Adrenal gland (tissue), 12 donors: ENCODE measurements around the gene MDFI. TPM values are rescaled to one million over a fixed set of nuclear protein-coding genes. Genes with fewer than 3 reads are reported as not detected.
A peak's percentile ranks its signal among the peaks of the same experiment; 100 is the strongest.

Source experiments
- DNase-seq, 7 donors: peaks; one replicate each; pipeline ENCODE4 v3.0.0-alpha.2; 2019 to 2020
- H3K27ac ChIP-seq, 5 donors: fragments of 200-600 bp; sonication (generic) in 4 of 5; 1 replicate in 3 of 5; 2 replicates in 2 of 5; pipeline versions ENCODE4 v1.5.1 to v1.8.0; 2016 to 2020; ENCODE audit warnings: mild to moderate bottlenecking in 1 of 5
- H3K27me3 ChIP-seq: fragments of 200-600 bp; 2 replicates; pipeline ENCODE4 v1.8.0; 2021
- H3K36me3 ChIP-seq, 2 donors: fragments of 200-600 bp; replicated peaks in 1 of 2; 1 replicate in 1 of 2; 2 replicates in 1 of 2; pipeline versions ENCODE4 v1.5.1 to v1.8.0; 2018 to 2022
- H3K4me1 ChIP-seq, 2 donors: fragments of 200-600 bp; replicated peaks in 1 of 2; 1 replicate in 1 of 2; 2 replicates in 1 of 2; pipeline versions ENCODE4 v1.5.1 to v1.8.0; 2018 to 2021
- H3K4me3 ChIP-seq, 4 donors: fragments of 200-600 bp; sonication (generic) in 3 of 4; one replicate each; pipeline ENCODE4 v1.5.1; 2016 to 2018
- H3K9me3 ChIP-seq, 3 donors: fragments of 200-600 bp; sonication (generic) in 1 of 3; replicated peaks in 1 of 3; 1 replicate in 2 of 3; 2 replicates in 1 of 3; pipeline versions ENCODE4 v1.5.1 to v1.8.0; 2016 to 2021
- CTCF ChIP-seq, 6 experiments: fragments of 450-650 bp in 4 of 6; fragments of 200-600 bp in 2 of 6; sonication (generic) in 1 of 6; IDR thresholded peaks; 1 replicate in 5 of 6; 2 replicates in 1 of 6; pipeline versions ENCODE4 v1.5.1 to v1.8.0; 2016 to 2021; ENCODE audit warnings: antibody characterized with exemption in 6 of 6, mild to moderate bottlenecking in 2 of 6, moderate library complexity in 1 of 6
- POLR2A ChIP-seq, 2 donors: fragments of 450-650 bp; IDR thresholded peaks; one replicate each; pipeline ENCODE4 v1.6.1; 2017; ENCODE audit warnings: antibody characterized with exemption in 2 of 2, mild to moderate bottlenecking in 2 of 2, moderate library complexity in 1 of 2
- WGBS, 4 donors: extraction: QIAGEN DNeasy Blood & Tissue Kit in 2 of 4; methylation state at CpG; one replicate each; pipeline versions ENCODE4 v1.1.5 to v1.1.7; 2013 to 2017; 5-methylcytosine and 5-hydroxymethylcytosine counted together
- intact Hi-C, 2 donors: fragments of 100-400 bp; cut with DNase I; formaldehyde crosslinking; loops; one replicate each; pipeline versions ENCODE4 v1.14.1 to v1.15.0; 2022 to 2023
- polyA plus RNA-seq, 3 donors: library from polyadenylated mRNA; stranded (reverse); fragments of 200-250 nt in 2 of 3; fragments of 350-450 nt in 1 of 3; fragmentation: Illumina TruSeq in 1 of 3; extraction: RNeasy Lipid Tissue Mini Kit (QIAGEN cat#74804) in 1 of 3; gene quantifications; one replicate each; pipeline ENCODE4 v1.2.3, GENCODE V29; 2013 to 2014
- total RNA-seq, 9 donors: library from RNA; depleted of rRNA in 4 of 9; stranded (reverse); fragments of >200 nt in 4 of 9; fragments of 120-200 nt in 1 of 9; fragmentation: NEBNext Ultra II Directional in 1 of 9; extraction: Animal tissue kit (Norgen Biotek cat#: 25700) in 1 of 9; gene quantifications; one replicate each; pipeline versions ENCODE4 v1.1.0 to v1.2.4, GENCODE V29; 2013 to 2023
- donor health status: healthy with polysubstance abuse.
- donor health status: Bipolar disorder and iron deficiency.
- donor health status: DM: yes; HTN: yes; CAD: no.
- donor health status: DM: no; HTN: no; CAD: no.
- donor health status: DM: no; HTN: no; CAD: no.
- donor health status: DM: yes; HTN: yes; CAD: no.

The MDFI gene
- total and polyA plus RNA-seq, 12 donors, result 0.44 to 26.6 (median 11.7) TPM

GRCh38 chr6:41591122-41591521 is 47.1 kb upstream of the MDFI start:
- TF ChIP-seq POLR2A (IDR thresholded peaks at IDR 0.05), result no peak
- no peak for TF ChIP-seq CTCF (IDR thresholded peaks at IDR 0.05)
- Histone ChIP-seq H3K4me3 (no peak overlapping the region), H3K27me3 (no peaks in the 10 kb centered on the region), H3K36me3 (peaks cover 0 to 7% of the 10 kb centered on the region in 2 donors), H3K9me3 (no peaks in the 10 kb centered on the region), H3K4me1 (no peaks in the 10 kb centered on the region), H3K27ac (no peak overlapping the region)
- intact Hi-C loops, result loop anchor here (2.0 to 5.0 kb wide), 4 partner anchors 129 to 219 kb away; no protein-coding TSS in a partner anchor
- DNase-seq, result no peak
- WGBS, 4 donors, result 83 to 92% (median 90%) methylated on average over 3 to 6 of the region's 6 CpGs

DNA sequence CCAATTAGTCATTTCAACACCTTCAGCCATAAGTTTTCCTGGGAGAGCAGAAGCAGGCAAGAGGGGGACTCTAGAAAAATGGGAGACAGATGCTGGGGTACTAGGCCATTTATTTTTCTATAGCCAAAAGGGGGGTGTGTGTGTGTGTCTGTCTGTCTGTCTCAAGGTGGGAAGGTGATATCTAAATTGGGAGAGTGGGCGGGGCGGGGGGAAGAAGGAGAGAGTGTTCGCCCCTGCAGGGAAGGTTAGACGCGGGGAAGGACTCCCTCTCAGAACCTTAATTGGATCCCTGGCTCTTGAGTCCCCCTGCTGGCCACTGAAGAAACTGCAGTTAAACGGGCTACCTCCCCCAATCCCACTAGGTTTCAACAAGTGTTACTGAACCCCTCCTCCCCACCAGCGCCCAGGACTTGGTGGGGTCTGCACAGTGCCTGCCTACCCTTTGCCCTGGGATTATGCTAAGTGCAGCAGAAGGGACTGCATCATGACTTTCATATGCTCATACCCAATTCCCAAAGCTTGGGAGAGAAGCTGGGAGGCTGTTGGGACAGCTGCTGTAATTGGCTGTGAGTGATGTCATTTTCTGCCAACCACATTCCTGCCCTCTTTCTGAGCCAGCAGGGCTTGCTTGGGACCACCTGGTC is 46.3 kb upstream of the MDFI start:
- Histone ChIP-seq H3K4me1 (no peaks in the 10 kb centered on the region), H3K27ac (no peak overlapping the region), H3K4me3 (no peak overlapping the region), H3K36me3 (peaks cover 0 to 10% of the 10 kb centered on the region in 2 donors), H3K9me3 (no peaks in the 10 kb centered on the region), H3K27me3 (no peaks in the 10 kb centered on the region)
- intact Hi-C loops, result loop anchor here (2.0 to 5.0 kb wide), 4 partner anchors 130 to 220 kb away; no protein-coding TSS in a partner anchor
- TF ChIP-seq POLR2A (IDR thresholded peaks at IDR 0.05), result no peak
- peak; percentile 89 to 95 (median 92) for TF ChIP-seq CTCF (IDR thresholded peaks at IDR 0.05)
- WGBS, 4 donors, result 2 to 10% (median 4%) methylated on average over 2 to 7 of the region's 7 CpGs
- peak; percentile 62 to 90 (median 71) for DNase-seq

DNA sequence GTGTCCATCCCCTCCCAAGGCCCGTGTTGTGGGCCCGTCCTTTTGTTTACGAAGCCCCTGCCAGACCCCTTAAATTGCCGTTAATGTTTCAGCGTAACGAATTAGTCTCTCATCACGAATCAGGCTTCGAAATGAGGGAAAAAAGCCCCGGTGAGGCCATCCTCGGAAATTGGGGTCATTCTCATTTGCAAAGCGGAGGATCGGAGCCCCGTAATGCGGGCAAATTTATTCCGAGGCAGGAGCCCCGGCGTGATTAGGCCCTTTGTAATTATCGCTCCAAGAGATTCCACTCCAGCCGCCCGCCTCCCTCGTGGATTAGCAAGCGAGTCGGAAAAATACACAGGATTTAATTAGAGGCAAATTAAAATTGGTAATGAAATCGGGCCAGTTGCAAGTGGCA is 44.9 kb upstream of the MDFI start:
- Histone ChIP-seq H3K9me3 (no peaks in the 10 kb centered on the region), H3K27ac (no peak overlapping the region), H3K4me1 (no peaks in the 10 kb centered on the region), H3K27me3 (no peaks in the 10 kb centered on the region), H3K36me3 (peaks cover 0 to 13% of the 10 kb centered on the region in 2 donors), H3K4me3 (no peak overlapping the region)
- TF ChIP-seq CTCF (IDR thresholded peaks at IDR 0.05) (no peak), POLR2A (IDR thresholded peaks at IDR 0.05) (no peak)
- WGBS, 4 donors, result 89 to 94% (median 92%) methylated on average over 24 of the region's 24 CpGs
- intact Hi-C loops, result loop anchor here (5.0 kb wide), 3 partner anchors 131 to 221 kb away; no protein-coding TSS in a partner anchor
- DNase-seq, result no peak

DNA sequence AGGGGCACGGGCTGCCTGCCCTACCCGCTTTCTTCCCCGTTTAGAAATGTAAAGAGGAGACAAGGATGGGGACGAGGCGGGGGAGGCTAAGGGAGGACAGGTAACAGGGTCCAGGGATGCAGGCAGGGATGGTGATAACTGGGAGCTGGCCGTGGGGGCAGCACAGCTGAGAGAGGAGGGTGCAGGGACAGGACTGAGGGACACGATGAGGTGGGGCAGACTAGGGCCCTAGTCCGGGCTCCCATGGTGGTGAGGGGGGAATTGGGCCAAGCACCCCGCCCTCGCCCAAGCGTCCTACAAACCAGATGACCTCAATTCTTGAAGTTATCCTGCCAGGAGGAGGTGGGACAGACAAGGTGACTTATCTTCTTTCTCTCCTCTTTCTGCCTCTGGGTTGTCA is 44.4 kb upstream of the MDFI start:
- no peaks in the 10 kb centered on the region for H3K27me3 ChIP-seq
- TF ChIP-seq CTCF (IDR thresholded peaks at IDR 0.05) (no peak), POLR2A (IDR thresholded peaks at IDR 0.05) (no peak)
- H3K4me3 ChIP-seq, result no peak overlapping the region
- no peak overlapping the region for H3K27ac ChIP-seq
- peaks cover 0 to 13% of the 10 kb centered on the region in 2 donors for H3K36me3 ChIP-seq
- no peak for DNase-seq
- H3K9me3 ChIP-seq, result no peaks in the 10 kb centered on the region
- intact Hi-C loops, result loop anchor here (5.0 kb wide), 3 partner anchors 132 to 222 kb away; no protein-coding TSS in a partner anchor
- no peaks in the 10 kb centered on the region for H3K4me1 ChIP-seq
- 88 to 91% (median 89%) methylated on average over 11 of the region's 11 CpGs for WGBS, 4 donors
